HG03139 (cell line): ENCODE results near the gene KCTD16.

ENCODE experiments used
- ATAC-seq: cut with Tn5 transposase; IDR thresholded peaks from one replicate; pipeline ENCODE4 v1.9.1; 2021; ENCODE audit not compliant: unreplicated experiment

Gene KCTD16

GRCh38 chr5:144206141-144206540 lies 35.5 kb downstream of the KCTD16 start:
- no peak for ATAC-seq

DNA sequence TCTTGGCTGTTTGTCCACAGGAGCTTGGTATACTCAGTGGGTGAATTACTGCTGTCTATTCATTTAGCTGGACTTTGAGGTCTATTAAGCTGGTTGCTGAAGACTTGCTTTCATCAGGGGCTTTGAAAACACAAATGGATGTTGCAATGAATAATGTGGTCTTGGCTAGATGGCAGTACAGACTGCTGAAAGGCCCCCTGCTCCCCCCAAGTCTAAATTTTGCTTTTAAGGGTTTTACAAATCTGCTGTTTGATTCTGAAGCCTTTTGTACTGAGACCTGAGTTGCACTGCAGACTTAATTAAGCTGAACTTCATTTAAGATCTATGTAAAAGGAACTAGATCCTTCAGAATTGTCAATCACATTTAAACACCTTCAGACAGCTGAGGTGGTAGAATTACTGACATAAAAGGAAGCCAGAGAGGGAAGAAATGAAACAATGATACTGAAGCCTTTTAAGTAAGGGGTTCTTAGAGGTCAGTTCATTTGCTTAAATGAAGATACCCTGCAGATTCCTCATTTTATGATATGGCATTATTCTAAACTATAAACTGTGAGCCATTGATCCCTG lies 37.3 kb downstream of the KCTD16 start:
- no peak for ATAC-seq

DNA sequence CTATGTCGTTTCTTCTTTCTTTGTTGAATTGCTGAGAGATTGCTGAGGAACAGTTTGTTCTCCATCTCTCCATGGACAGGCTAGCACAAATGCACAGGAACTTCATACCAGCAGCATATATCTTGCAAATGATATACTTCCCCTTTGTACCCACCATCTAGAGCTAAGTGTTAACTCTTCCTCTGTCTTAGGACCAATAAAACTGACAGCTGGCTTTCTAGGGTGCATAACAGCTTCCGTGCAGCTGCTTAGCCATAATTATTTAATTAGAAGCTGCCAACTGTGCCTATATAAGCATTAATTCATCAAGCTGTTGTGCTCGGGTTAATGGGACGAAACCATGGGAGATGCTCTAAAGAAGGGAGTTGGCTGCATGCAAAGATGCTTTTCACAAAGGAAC lies 38.7 kb downstream of the KCTD16 start:
- no peak for ATAC-seq

DNA sequence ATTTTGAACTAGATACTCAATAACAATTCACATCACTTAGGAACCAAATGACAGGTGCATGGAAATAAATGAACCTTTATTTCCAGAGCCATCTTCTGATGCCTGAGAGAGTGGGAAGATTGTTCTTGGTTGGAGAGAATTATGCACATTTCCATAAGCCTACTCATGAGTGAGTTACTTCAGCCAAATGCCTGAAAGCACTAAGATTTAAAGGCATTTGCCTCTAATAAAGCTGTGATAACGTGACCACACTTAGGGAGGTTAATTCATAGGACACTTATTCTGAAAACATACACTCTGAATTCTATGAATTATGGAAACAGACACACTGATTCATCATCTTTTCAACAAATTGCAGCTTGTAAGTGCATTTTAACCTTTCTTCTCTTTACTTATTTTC lies 40.0 kb downstream of the KCTD16 start:
- no peak for ATAC-seq

GRCh38 chr5:144219869-144220268 lies 49.2 kb downstream of the KCTD16 start:
- no peak for ATAC-seq

DNA sequence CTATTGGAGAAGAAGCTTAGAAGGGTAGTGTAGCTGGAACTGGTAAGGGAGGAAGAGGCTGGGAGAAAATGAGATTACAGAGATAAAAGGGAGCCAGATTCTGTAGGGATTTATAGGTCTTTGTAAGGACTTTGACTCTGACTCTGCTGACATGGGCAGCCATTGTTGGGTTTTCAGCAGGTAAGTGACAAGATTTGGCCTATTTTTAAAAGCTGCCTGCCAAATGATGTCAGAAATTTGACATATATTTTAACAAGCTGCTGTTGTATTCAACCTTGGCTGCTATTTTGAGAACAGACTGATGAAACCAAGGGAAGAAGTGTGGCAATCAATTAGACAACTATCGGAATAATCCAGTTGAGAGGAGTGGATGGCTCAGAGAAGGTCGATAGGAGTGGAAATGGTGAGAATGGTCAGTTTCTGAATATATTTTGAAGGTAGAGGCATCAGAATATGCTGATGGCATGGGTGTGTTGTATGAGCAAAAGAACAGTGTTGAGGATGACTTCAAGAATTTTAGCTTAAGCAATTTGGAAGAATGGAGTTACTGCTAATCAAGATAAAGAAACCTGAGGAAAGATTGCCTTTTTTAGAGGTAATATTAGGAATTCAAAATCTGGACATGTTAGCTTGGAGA lies 56.8 kb downstream of the KCTD16 start:
- no peak for ATAC-seq

DNA sequence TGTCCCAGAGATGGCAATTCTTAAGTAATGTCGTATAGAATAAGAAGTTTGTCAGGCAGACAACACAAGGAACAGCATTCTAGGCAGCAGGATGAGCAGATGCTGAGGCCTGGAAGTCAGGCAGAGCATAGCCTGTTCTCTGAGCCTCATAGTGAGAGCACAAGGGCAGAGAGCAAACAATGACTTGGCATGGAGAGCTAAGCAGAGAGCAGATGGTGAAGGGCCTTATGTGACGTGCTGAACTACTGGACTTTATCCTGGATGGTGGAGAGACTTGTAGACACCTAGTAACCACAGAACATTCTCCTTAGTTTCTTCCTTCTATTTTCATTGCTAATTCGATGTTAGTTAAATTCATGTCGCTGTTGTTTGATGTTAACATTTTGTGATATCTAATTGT lies 60.1 kb downstream of the KCTD16 start:
- ATAC-seq, result no peak

- no peak for ATAC-seq
Observed at GRCh38 chr5:144232285-144232684, 61.6 kb downstream of the KCTD16 start.

DNA sequence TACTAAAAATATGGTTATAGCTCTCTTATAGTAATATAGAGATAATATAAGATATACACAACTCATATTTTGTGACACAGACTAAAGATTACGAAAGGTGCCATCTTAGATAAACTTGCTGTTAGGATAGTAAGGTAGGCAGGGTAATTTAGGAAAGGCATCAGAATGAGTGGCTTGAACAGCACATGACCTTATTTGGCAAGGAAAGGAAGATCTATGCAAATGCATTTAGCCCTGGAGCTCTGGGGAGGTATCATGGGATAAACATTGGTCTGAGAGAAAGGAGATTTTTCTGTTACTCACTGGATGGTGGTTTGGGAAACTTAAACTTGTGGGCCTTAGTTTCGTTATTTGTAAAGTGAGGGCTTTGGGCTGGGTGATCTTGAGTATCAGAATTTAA lies 65.8 kb downstream of the KCTD16 start:
- ATAC-seq, result no peak

GRCh38 chr5:144237851-144238250 lies 67.2 kb downstream of the KCTD16 start:
- no peak for ATAC-seq

DNA sequence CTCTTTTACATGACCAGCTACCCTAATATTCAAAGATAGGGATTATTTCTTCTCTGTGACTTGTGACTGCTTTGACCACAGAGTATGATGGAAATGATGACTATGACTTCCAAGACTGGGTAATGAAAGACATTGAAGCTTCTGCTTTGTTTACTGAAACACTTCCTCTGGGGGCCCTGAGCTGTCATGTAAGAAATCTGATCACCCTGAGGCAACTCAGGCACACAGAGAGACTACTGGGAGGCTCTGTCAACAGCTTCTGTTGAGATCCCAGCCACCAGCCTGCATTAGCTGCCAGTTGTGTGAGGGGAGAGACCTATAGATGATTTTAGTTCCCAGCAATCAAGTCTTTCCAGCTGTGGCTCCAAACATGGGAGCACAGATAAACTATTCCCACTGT lies 76.5 kb downstream of the KCTD16 start:
- no peak for ATAC-seq

DNA sequence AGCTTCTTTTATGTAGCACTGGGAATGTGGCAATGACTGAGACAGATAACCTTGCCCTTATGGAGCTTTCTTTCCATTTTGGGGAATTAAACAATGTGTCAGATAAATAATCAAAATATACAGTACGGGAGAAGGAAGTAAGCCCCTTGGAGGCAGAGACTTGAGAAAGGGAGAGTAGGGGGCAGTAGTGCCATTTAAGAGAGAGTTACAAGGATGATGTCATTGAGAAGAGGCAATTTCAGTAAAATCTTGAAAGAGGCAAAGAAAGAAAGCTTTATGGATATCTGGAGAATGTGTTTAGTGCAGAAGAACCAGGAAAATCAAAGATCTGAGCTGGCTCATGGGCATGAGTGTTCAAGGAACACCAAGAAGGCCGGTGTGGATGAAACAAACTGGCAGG lies 77.3 kb downstream of the KCTD16 start:
- no peak for ATAC-seq

GRCh38 chr5:144249755-144250464 lies 79.2 kb downstream of the KCTD16 start:
- no peak for ATAC-seq

DNA sequence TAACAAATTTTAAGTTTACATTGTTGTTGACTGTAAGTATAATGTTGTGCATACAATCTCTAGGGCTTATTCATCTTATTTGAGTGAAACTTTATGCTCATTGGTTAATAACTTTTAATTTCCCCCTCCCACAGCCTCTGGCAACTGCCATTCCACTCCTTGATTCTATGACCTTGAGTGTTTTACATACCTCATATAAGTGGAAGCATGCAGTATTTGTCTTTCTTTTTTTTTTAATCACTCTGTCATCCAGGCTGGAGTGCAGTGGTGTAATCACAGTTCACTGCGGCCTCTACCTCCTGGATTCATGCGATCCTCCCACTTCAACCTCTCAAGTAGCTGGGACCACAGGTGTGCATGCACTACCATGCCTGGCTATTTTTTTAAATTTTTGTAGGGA lies 83.9 kb downstream of the KCTD16 start:
- no peak for ATAC-seq

GRCh38 chr5:144260121-144260520 lies 89.4 kb downstream of the KCTD16 start:
- no peak for ATAC-seq

DNA sequence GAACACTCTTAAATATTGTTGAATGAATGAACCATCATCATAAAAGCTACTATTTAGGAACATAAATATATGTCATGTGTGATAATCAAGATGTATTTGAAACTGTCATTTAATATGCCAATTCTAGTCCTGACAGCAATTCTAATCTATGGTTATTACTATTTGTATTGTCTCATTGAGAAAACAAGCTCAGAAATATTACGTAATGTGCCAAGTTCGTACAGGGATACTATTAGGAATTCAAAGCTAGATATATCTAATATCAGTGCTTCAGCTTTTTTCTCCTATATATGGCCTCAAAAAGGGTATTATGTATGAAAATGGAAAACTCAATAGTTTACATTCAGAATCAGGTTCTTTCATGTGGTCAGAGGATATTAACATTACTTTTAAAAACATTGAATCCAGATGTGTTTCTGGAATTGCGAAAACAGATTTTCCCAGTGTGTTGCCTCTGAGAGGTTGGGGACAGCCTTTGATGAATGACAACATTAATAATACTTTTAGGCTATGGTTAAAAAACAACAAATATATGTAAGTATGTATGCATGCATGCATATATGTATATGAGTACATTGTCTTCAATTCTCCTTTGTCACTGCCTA lies 95.1 kb downstream of the KCTD16 start:
- ATAC-seq, result no peak

- ATAC-seq, result no peak
Observed at GRCh38 chr5:144267961-144268513, 97.4 kb downstream of the KCTD16 start.

- ATAC-seq, result no peak
Observed at GRCh38 chr5:144273232-144274027, 102.8 kb downstream of the KCTD16 start.

- no peak for ATAC-seq
Observed at GRCh38 chr5:144275329-144275728, 104.7 kb downstream of the KCTD16 start.

GRCh38 chr5:144276034-144276822 lies 105.6 kb downstream of the KCTD16 start:
- ATAC-seq, result no peak
